HG03342 (cell line): ENCODE data around the gene NSD1.
A peak's percentile ranks its signal among the peaks of the same experiment; 100 is the strongest.

Experiments used
- ATAC-seq: cut with Tn5 transposase; IDR thresholded peaks from one replicate; pipeline ENCODE4 v1.9.1; 2021; ENCODE audit warnings: mild to moderate bottlenecking, moderate library complexity; ENCODE audit not compliant: unreplicated experiment

The NSD1 gene

GRCh38 chr5:177096162-177097015 lies 37.2 kb upstream of the NSD1 start:
- no peak for ATAC-seq

- ATAC-seq: no peak
Observed at GRCh38 chr5:177097016-177097985, 36.3 kb upstream of the NSD1 start.

DNA sequence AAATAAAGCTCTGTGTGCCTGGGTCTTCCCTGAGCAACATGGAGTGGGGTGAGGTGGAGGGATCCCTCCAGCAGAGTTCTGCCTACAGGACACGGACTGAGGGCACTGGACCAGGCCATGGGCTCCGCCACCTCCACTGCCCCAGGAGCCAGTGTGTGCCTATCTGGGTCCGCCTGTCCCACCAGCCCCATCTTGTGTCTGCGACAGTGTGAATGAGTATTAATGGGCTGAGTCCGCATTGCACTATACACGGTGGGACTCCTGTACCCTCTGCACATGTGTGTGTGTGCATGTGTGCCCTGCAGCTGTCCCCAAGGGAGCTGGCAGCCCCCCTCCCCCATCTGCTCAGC lies 35.5 kb upstream of the NSD1 start:
- ATAC-seq: no peak

- no peak for ATAC-seq
Observed at GRCh38 chr5:177098470-177099141, 35.0 kb upstream of the NSD1 start.

DNA sequence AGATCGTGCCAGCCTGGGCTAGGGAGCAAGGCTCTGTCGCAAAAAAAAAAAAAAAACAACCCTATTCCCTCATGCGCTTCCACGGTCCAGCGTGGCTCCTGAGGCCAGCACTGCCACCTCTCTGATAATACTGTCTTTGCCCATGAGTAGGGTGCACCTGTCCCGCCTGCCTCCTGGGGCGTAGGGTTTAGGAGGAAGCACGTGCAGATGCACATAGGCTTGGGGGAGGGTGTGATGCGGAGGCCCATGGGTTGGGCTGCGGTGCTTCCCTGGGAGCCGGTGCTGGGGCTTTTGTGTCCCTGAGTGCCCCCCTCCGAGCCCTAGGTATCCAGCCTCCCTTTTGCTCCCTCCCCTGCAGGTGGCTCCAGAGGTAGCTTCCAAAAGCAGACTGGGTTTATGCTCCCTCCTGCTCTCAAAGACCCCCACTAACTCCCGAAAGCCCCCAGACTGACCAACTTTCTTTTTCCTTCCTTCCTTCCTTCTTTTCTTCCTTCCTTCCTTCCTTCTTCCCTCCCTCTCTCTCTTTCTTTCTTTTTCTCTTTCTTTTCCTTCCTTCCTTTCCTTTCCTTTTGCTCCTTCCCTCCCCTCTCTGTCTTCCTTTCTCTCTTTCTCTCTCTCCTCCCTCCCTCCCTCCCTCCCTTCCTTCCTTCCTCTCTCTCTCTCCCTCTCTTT lies 34.0 kb upstream of the NSD1 start:
- no peak for ATAC-seq

DNA sequence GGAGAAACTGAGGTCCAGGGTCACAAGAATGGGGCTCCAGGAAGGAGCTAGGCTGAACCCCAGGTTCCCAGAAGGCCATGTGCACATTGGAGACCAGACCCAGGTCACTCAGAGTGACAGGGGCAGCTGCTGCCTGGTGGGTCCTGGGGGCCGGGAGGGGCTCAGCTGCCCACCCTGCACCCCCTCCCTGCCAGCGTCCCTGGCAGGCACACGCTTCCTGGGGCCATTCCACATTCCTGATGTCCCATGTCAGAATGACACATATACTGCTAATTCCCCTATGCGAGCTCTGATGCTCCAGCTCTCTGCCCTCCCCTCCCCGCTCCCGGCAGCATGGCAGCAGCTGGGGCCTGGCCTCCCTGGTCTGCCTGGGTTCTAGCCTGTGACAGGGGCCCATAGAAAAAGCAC lies 32.9 kb upstream of the NSD1 start:
- ATAC-seq: no peak

DNA sequence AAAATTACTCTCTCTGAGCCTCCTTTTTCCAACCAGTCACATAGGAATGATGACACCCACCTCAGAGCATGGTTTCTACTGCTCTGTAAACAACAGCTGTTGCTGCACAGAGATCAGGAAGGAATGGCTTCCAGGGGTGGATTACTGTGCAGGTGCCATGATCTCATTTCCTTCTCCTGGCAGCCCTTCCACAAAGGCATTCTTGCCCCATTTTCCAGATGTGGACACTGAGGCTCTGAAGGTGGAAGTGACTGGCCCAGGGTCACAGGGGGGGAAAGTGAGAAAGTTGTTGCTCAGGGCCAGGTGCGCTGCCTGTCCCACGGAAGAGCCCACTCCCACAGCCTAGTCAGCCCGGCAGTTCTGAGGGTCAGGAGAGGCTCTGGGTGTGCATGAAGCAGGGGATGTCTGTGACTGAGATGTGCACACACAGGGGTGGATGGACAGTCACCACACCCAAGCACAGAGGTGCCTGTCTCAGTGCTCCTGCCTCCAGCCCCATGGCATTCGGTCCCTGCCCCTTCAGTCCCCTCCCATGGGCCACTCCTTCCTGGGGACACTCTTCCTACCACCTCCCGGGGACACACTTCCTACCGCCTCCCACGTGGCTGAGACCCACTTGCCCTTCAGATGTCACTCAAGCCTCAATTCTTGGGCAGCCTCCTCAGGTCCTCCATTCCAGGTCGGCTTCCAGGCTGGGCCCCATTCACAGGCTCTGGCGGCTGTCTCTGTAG lies 29.9 kb upstream of the NSD1 start:
- ATAC-seq: no peak

GRCh38 chr5:177105691-177106476 lies 27.7 kb upstream of the NSD1 start:
- ATAC-seq: no peak

GRCh38 chr5:177107159-177107558 lies 26.4 kb upstream of the NSD1 start:
- no peak for ATAC-seq

- ATAC-seq: no peak
Observed at GRCh38 chr5:177109810-177110209, 23.8 kb upstream of the NSD1 start.

- no peak for ATAC-seq
Observed at GRCh38 chr5:177111720-177112394, 21.7 kb upstream of the NSD1 start.

DNA sequence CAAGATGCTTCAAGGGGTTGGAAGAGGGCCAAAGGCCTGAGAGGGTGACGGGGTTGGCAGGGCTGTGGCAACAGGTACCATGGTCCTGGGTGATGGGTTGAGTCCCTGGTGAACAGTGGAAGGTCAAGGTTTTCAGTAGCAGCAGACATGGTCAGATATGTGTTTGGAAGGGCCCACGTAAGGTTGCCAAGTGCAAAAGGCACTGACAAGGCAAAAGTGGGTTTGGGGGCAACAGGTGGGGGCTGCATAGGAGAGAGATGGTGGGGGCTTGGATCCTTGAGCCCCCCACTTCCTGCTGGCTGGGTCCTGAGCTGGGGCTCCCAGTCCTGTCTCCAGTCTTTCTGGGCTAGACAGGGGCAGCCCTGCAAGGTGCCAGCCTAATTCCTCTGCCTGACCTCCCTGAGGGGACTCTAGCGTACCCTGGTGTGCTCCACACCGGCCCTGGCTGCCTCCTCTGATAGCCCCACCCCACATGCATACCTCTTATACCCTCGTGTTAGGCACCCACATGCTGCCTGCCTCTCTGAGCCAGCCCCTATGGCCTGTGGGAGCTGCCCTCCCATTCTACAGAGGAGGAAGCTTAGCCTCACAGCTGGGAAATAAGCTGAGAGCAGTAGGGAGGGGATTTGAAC lies 20.9 kb upstream of the NSD1 start:
- ATAC-seq: no peak

- ATAC-seq: peak; percentile 55
Observed at GRCh38 chr5:177113566-177114424, 19.8 kb upstream of the NSD1 start.

DNA sequence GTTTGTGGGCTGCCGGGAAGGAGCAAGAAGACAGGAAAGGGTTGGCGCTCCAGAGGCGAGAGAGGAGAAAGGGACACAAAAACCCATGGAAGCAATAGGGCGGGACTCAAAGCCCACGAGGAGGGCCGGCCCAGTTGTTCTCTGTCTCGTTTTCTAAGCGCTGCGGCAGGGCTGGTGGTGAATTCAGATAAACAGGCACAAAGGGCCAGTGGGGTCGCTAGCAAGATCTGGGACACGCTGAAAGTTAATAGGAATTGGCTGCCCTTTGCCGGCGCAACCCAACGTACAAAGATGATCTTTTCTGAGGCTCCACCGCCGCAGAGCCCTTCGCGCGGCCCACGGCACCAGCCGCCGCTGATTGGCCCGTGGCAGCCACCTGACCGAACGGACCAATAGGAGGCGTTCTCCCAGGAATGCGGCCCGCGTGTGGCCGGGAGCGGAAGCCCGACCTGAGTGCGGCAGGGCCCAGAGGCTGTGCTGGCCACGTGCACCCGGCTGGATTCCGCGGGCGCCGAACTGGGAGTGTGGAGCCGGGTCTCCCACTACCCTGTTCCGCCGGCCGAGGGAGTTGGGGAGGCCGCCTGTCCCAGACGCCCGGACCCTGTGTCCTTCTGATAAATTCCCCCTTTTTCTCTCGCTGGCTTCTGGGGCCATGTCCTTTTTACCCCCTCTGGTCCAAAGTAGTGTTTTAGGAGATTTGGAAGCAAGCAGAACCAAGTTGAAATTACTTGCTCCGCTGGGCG lies 16.8 kb upstream of the NSD1 start:
- ATAC-seq: peak; percentile 70

- no peak for ATAC-seq
Observed at GRCh38 chr5:177117441-177118045, 16.0 kb upstream of the NSD1 start.

- ATAC-seq: no peak
Observed at GRCh38 chr5:177122566-177122965, 11.0 kb upstream of the NSD1 start.
